ENCODE results near the gene ANKRD28. TPM values are rescaled to one million over a fixed set of nuclear protein-coding genes. Genes with fewer than 3 reads are reported as not detected.

ANKRD28 gene
- total RNA-seq, 1 experiment from 2014 or later: 47.5 TPM

DNA sequence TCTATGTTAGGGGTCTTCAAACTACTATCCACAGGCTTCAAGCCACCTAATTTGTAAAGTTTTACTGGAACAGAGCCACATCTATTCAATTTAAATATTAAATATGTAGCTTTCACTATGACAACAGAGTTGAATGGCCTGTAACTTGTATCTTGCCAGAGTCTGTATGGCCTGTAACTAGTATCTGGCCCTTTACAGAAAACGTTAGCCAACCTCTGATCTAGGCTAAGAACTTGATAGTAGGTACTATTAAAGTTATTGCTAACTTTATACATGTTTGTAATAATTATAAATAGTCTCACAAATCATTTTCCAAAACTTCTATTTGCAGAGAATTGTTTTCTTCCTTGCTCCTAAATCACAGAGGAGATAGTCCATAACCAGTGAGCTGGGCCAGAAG, 40.0 kb downstream of the ANKRD28 start:
- intact Hi-C loops (cut with micrococcal nuclease): no loop called here
- no peaks in the 10 kb centered on the region for H3K36me3 ChIP-seq (ENCODE audit: control insufficient read depth in 1 of 2, insufficient read depth in 2 of 2, low read length in 2 of 2)
- no peaks in the 10 kb centered on the region for H3K27me3 ChIP-seq (ENCODE audit: insufficient read depth, low read length)
- POLR2A ChIA-PET: no interaction called here
- no peak for DNase-seq (ENCODE audit: low read depth, low spot score)
- TF ChIP-seq ELF1 (IDR thresholded peaks at IDR 0.05; ENCODE audit: borderline replicate concordance, low read depth): no peak
- TF ChIP-seq POLR2A (IDR thresholded peaks at IDR 0.05; ENCODE audit: borderline replicate concordance, extremely low read depth, insufficient read depth, insufficient read length): no peak
- no peak for TF ChIP-seq CBX3 (IDR thresholded peaks at IDR 0.05; ENCODE audit: low read depth)
- no peak for TF ChIP-seq EGR1 (IDR thresholded peaks at IDR 0.05; ENCODE audit: low read depth)
- TF ChIP-seq, protein P1, sequence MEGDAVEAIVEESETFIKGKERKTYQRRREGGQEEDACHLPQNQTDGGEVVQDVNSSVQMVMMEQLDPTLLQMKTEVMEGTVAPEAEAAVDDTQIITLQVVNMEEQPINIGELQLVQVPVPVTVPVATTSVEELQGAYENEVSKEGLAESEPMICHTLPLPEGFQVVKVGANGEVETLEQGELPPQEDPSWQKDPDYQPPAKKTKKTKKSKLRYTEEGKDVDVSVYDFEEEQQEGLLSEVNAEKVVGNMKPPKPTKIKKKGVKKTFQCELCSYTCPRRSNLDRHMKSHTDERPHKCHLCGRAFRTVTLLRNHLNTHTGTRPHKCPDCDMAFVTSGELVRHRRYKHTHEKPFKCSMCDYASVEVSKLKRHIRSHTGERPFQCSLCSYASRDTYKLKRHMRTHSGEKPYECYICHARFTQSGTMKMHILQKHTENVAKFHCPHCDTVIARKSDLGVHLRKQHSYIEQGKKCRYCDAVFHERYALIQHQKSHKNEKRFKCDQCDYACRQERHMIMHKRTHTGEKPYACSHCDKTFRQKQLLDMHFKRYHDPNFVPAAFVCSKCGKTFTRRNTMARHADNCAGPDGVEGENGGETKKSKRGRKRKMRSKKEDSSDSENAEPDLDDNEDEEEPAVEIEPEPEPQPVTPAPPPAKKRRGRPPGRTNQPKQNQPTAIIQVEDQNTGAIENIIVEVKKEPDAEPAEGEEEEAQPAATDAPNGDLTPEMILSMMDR (IDR thresholded peaks at IDR 0.05 in 2 of 3, conservative IDR thresholded peaks at IDR 0.05 in 1 of 3; ENCODE audit: borderline replicate concordance in 1 of 3, insufficient read depth in 1 of 3, low read depth in 2 of 3, low read length in 2 of 3): no peak
- TF ChIP-seq JUND (IDR thresholded peaks at IDR 0.05): no peak
- TF ChIP-seq POLR2AphosphoS5 (IDR thresholded peaks at IDR 0.05; ENCODE audit: low read depth, low read length): no peak
- no peak for TF ChIP-seq EZH2 (IDR thresholded peaks at IDR 0.05)
- no peak for TF ChIP-seq FOSL1 (IDR thresholded peaks at IDR 0.05; ENCODE audit: low read depth)
- TF ChIP-seq, protein P2, sequence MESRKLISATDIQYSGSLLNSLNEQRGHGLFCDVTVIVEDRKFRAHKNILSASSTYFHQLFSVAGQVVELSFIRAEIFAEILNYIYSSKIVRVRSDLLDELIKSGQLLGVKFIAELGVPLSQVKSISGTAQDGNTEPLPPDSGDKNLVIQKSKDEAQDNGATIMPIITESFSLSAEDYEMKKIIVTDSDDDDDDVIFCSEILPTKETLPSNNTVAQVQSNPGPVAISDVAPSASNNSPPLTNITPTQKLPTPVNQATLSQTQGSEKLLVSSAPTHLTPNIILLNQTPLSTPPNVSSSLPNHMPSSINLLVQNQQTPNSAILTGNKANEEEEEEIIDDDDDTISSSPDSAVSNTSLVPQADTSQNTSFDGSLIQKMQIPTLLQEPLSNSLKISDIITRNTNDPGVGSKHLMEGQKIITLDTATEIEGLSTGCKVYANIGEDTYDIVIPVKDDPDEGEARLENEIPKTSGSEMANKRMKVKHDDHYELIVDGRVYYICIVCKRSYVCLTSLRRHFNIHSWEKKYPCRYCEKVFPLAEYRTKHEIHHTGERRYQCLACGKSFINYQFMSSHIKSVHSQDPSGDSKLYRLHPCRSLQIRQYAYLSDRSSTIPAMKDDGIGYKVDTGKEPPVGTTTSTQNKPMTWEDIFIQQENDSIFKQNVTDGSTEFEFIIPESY (IDR thresholded peaks at IDR 0.05; ENCODE audit: extremely low read depth, insufficient replicate concordance, low read length): no peak
- TF ChIP-seq ZNF274 (IDR thresholded peaks at IDR 0.05; ENCODE audit: low read depth, low read length): no peak
- H3K79me2 ChIP-seq (ENCODE audit: insufficient read depth, low read length): no peaks in the 10 kb centered on the region
- no peaks in the 10 kb centered on the region for H4K20me1 ChIP-seq (ENCODE audit: insufficient read depth)
- no peak overlapping the region for H2AFZ ChIP-seq (ENCODE audit: low read depth, low read length, poor library complexity, severe bottlenecking)
- no peaks in the 10 kb centered on the region for H3K9me2 ChIP-seq (ENCODE audit: insufficient read depth)
- RAD21 ChIA-PET (ENCODE audit: low non-redundant PET in 1 of 2, low total read pairs in 2 of 2, uncharacterized antibody in 2 of 2, unreplicated experiment in 2 of 2): no interaction called here
- H3K4me3 ChIP-seq (replicated peaks in 1 of 2; ENCODE audit: low read depth in 1 of 2, low read length in 2 of 2): no peak overlapping the region
- BruUV-seq (replicated peaks): no TSS peak
- H3K4me1 ChIP-seq (ENCODE audit: control insufficient read depth in 1 of 2, insufficient read depth in 2 of 2, low read length in 2 of 2): 0 out of 4 replicates have a peak, but pooled peaks cover 0 to 3% of the 10 kb centered on the region in 2 experiments
- no peaks in the 10 kb centered on the region for H3K9me3 ChIP-seq (ENCODE audit: control insufficient read depth in 1 of 2, insufficient read depth in 1 of 2, low read depth in 1 of 2, low read length in 2 of 2)
- no peak overlapping the region for H3K9ac ChIP-seq (ENCODE audit: low read length)
- no peak for ATAC-seq
- no peak overlapping the region for H3K4me2 ChIP-seq (ENCODE audit: low read length)
- CTCF ChIA-PET: no interaction called here
- H3K27ac ChIP-seq (ENCODE audit: low read depth, low read length): no peak overlapping the region
